Pons (tissue), 1 donor: Measurements from ENCODE around the gene MAP3K7.

Source experiments
- DNase-seq: peaks from one replicate; pipeline ENCODE4 v3.0.0-alpha.2; 2016; ENCODE audit warnings: low spot score

Gene MAP3K7

GRCh38 chr6:90484385-90484784 is 102.5 kb downstream of the MAP3K7 start:
- no peak for DNase-seq

- DNase-seq: no peak
Measured at GRCh38 chr6:90483956-90484355, 102.9 kb downstream of the MAP3K7 start.

GRCh38 chr6:90483116-90483839 is 103.6 kb downstream of the MAP3K7 start:
- no peak for DNase-seq

GRCh38 chr6:90480666-90481065 is 106.2 kb downstream of the MAP3K7 start:
- DNase-seq: no peak

GRCh38 chr6:90479603-90479926 is 107.3 kb downstream of the MAP3K7 start:
- no peak for DNase-seq

- DNase-seq: peak; percentile 94
Measured at GRCh38 chr6:90478789-90479602, 107.9 kb downstream of the MAP3K7 start.

- DNase-seq: no peak
Measured at GRCh38 chr6:90478278-90478677, 108.6 kb downstream of the MAP3K7 start.

- DNase-seq: no peak
Measured at GRCh38 chr6:90477366-90477765, 109.5 kb downstream of the MAP3K7 start.

GRCh38 chr6:90472716-90473115 is 114.2 kb downstream of the MAP3K7 start:
- DNase-seq: no peak

- no peak for DNase-seq
Measured at GRCh38 chr6:90471263-90471662, 115.6 kb downstream of the MAP3K7 start.

- DNase-seq: no peak
Measured at GRCh38 chr6:90469906-90470305, 117.0 kb downstream of the MAP3K7 start.

- DNase-seq: no peak
Measured at GRCh38 chr6:90468859-90469258, 118.0 kb downstream of the MAP3K7 start.

GRCh38 chr6:90468080-90468479 is 118.8 kb downstream of the MAP3K7 start:
- no peak for DNase-seq

- DNase-seq: no peak
Measured at GRCh38 chr6:90467546-90467945, 119.3 kb downstream of the MAP3K7 start.

GRCh38 chr6:90466154-90466940 is 120.5 kb downstream of the MAP3K7 start:
- no peak for DNase-seq

GRCh38 chr6:90465686-90466085 is 121.2 kb downstream of the MAP3K7 start:
- no peak for DNase-seq

- no peak for DNase-seq
Measured at GRCh38 chr6:90464507-90464906, 122.4 kb downstream of the MAP3K7 start.

- DNase-seq: no peak
Measured at GRCh38 chr6:90463874-90464273, 123.0 kb downstream of the MAP3K7 start.
